Liver (tissue), 3 donors: Measurements from ENCODE around the gene FASN.

Source experiments
- CTCF ChIP-seq: fragments of 150-350 bp; IDR thresholded peaks from 2 replicates; pipeline ENCODE4 v1.5.1; 2017; ENCODE audit warnings: improper control_type of control experiment, low read depth, low read length; ENCODE audit not compliant: missing input control
- EGR1 ChIP-seq, 2 donors: IDR thresholded peaks; 2 replicates each; pipeline ENCODE4 v1.6.1; 2016 to 2018; ENCODE audit warnings: antibody characterized with exemption in 2 of 2, low read depth in 2 of 2
- GABPA ChIP-seq, 2 donors: IDR thresholded peaks in 1 of 2; conservative IDR thresholded peaks in 1 of 2; 2 replicates each; pipeline ENCODE4 v1.6.1; 2016; ENCODE audit warnings: antibody characterized with exemption in 2 of 2, mild to moderate bottlenecking in 1 of 2, moderate library complexity in 1 of 2
- HNF4A ChIP-seq, 2 donors: conservative IDR thresholded peaks; 2 replicates each; pipeline ENCODE4 v1.6.1; 2016; ENCODE audit warnings: antibody characterized with exemption in 2 of 2, mild to moderate bottlenecking in 2 of 2
- JUND ChIP-seq, 2 donors: IDR thresholded peaks; 2 replicates each; pipeline ENCODE4 v1.6.1; 2016; ENCODE audit warnings: antibody characterized with exemption in 2 of 2
- NR2F2 ChIP-seq: IDR thresholded peaks from 2 replicates; pipeline ENCODE4 v1.6.1; 2016; ENCODE audit warnings: antibody characterized with exemption
- RAD21 ChIP-seq, 2 donors: IDR thresholded peaks; 2 replicates each; pipeline ENCODE4 v1.6.1; 2016; ENCODE audit warnings: antibody characterized with exemption in 2 of 2, mild to moderate bottlenecking in 2 of 2
- TAF1 ChIP-seq: conservative IDR thresholded peaks from 2 replicates; pipeline ENCODE4 v1.6.1; 2016; ENCODE audit warnings: antibody characterized with exemption, mild to moderate bottlenecking
- donor health status: healthy.
- donor health status: healthy.

- no peak for TF ChIP-seq CTCF
- TF ChIP-seq EGR1 (IDR thresholded peaks at IDR 0.05; ENCODE audit: low read depth in 2 of 2): no peak
- TF ChIP-seq GABPA (IDR thresholded peaks at IDR 0.05 in 1 of 2, conservative IDR thresholded peaks at IDR 0.05 in 1 of 2): no peak
- no peak for TF ChIP-seq JUND (IDR thresholded peaks at IDR 0.05)
- TF ChIP-seq TAF1: no peak
- TF ChIP-seq NR2F2: no peak
- no peak for TF ChIP-seq RAD21 (IDR thresholded peaks at IDR 0.05)
- no peak for TF ChIP-seq HNF4A (conservative IDR thresholded peaks at IDR 0.05)
Measured at GRCh38 chr17:82060614-82061013, 37.4 kb downstream of the FASN start.
